ENCODE data around the gene KRT86. TPM values are rescaled to one million over a fixed set of nuclear protein-coding genes. Genes with fewer than 3 reads are reported as not detected.

KRT86 gene
- total and polyA plus RNA-seq, 9 of the 15 experiments (the other 6 are each of a cell fraction or from before 2014, with no cell fraction given) = not detected

DNA sequence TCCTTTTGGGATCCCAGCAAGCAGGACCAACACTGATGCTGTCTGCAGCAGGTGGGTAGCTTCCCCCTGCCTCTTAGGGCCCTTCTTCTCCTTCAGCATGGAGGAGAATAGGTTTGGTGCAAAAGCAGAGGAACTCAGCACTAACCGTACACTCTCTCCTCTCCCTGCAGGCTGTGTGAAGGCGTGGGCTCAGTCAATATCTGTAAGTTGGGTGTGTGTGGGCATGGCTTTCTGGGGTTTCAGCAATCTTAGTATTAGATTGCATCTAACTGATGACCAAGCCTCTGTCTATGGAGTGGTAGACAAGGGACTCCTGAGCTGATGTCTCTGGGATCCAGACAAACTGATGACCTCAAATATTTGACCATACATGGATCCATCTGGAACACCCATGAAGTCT lies 78.5 kb downstream of the KRT86 start:
- FAIRE-seq = no peak
- POLR2A ChIA-PET = interaction anchor here (0.6 to 1.2 kb wide), 2 partner anchors 11 to 165 kb away, joined by 3 read pairs; no protein-coding TSS in a partner anchor
- BruUV-seq (replicated peaks) = no TSS peak
- TF ChIP-seq, protein P1, sequence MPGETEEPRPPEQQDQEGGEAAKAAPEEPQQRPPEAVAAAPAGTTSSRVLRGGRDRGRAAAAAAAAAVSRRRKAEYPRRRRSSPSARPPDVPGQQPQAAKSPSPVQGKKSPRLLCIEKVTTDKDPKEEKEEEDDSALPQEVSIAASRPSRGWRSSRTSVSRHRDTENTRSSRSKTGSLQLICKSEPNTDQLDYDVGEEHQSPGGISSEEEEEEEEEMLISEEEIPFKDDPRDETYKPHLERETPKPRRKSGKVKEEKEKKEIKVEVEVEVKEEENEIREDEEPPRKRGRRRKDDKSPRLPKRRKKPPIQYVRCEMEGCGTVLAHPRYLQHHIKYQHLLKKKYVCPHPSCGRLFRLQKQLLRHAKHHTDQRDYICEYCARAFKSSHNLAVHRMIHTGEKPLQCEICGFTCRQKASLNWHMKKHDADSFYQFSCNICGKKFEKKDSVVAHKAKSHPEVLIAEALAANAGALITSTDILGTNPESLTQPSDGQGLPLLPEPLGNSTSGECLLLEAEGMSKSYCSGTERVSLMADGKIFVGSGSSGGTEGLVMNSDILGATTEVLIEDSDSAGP (CRISPR knock-in tag; IDR thresholded peaks at IDR 0.05) = no peak
- TF ChIP-seq ZC3H4 (CRISPR knock-in tag; IDR thresholded peaks at IDR 0.05; ENCODE audit: borderline replicate concordance) = no peak
- TF ChIP-seq RHOXF2B (CRISPR knock-in tag; conservative IDR thresholded peaks at IDR 0.05) = no peak
- no peak for TF ChIP-seq RNF2 (IDR thresholded peaks at IDR 0.05)
- TF ChIP-seq FIP1L1 (IDR thresholded peaks at IDR 0.05; ENCODE audit: low read depth, low read length, poor library complexity, severe bottlenecking) = no peak
- TF ChIP-seq, protein P2, sequence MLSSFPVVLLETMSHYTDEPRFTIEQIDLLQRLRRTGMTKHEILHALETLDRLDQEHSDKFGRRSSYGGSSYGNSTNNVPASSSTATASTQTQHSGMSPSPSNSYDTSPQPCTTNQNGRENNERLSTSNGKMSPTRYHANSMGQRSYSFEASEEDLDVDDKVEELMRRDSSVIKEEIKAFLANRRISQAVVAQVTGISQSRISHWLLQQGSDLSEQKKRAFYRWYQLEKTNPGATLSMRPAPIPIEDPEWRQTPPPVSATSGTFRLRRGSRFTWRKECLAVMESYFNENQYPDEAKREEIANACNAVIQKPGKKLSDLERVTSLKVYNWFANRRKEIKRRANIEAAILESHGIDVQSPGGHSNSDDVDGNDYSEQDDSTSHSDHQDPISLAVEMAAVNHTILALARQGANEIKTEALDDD (IDR thresholded peaks at IDR 0.05) = no peak
- TF ChIP-seq SRSF3 (IDR thresholded peaks at IDR 0.05; ENCODE audit: insufficient read depth, low read length) = no peak
- no peak for TF ChIP-seq MITF (IDR thresholded peaks at IDR 0.05)
- TF ChIP-seq, protein P3, sequence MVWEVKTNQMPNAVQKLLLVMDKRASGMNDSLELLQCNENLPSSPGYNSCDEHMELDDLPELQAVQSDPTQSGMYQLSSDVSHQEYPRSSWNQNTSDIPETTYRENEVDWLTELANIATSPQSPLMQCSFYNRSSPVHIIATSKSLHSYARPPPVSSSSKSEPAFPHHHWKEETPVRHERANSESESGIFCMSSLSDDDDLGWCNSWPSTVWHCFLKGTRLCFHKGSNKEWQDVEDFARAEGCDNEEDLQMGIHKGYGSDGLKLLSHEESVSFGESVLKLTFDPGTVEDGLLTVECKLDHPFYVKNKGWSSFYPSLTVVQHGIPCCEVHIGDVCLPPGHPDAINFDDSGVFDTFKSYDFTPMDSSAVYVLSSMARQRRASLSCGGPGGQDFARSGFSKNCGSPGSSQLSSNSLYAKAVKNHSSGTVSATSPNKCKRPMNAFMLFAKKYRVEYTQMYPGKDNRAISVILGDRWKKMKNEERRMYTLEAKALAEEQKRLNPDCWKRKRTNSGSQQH (CRISPR knock-in tag; IDR thresholded peaks at IDR 0.05) = no peak
- TF ChIP-seq SPI1 (IDR thresholded peaks at IDR 0.05; ENCODE audit: borderline replicate concordance, low read depth, low read length) = no peak
- no peak for TF ChIP-seq TRIM24 (IDR thresholded peaks at IDR 0.05)
- TF ChIP-seq, protein P4, sequence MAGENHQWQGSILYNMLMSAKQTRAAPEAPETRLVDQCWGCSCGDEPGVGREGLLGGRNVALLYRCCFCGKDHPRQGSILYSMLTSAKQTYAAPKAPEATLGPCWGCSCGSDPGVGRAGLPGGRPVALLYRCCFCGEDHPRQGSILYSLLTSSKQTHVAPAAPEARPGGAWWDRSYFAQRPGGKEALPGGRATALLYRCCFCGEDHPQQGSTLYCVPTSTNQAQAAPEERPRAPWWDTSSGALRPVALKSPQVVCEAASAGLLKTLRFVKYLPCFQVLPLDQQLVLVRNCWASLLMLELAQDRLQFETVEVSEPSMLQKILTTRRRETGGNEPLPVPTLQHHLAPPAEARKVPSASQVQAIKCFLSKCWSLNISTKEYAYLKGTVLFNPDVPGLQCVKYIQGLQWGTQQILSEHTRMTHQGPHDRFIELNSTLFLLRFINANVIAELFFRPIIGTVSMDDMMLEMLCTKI (IDR thresholded peaks at IDR 0.05; ENCODE audit: partially characterized antibody) = no peak
- no peak for TF ChIP-seq ZNF253 (CRISPR knock-in tag; conservative IDR thresholded peaks at IDR 0.05)
- no peak for TF ChIP-seq PATZ1 (CRISPR knock-in tag; IDR thresholded peaks at IDR 0.05; ENCODE audit: borderline replicate concordance)
- no peak for TF ChIP-seq PHTF2 (CRISPR knock-in tag; IDR thresholded peaks at IDR 0.05)

More for the DNA sequence above, 78.5 kb downstream of the KRT86 start:
- Histone ChIP-seq H3K36me3 (ENCODE audit: control insufficient read depth, insufficient read depth, low read length) (no peaks in the 10 kb centered on the region), H3K27ac (ENCODE audit: extremely low read depth, low read depth, low read length) (no peak overlapping the region), H3K9ac (ENCODE audit: insufficient read depth in 1 of 2, low read depth in 2 of 2, low read length in 2 of 2) (no peak overlapping the region), H3K27me3 (ENCODE audit: control insufficient read depth in 2 of 2, insufficient read depth in 2 of 2, low read length in 2 of 2) (peaks cover 6 to 53% of the 10 kb centered on the region in 2 experiments; a peak in 4 of 5 replicates), H2AFZ (ENCODE audit: low read depth, low read length) (no peak overlapping the region), H4K20me1 (replicated peaks; ENCODE audit: control insufficient read depth, insufficient read depth, low read length) (0 out of 2 replicates have a peak, but pooled peaks cover 3% of the 10 kb centered on the region), H3K4me1 (replicated peaks in 1 of 2; ENCODE audit: control insufficient read depth in 2 of 2, insufficient read depth in 2 of 2, low read length in 2 of 2) (no peaks in the 10 kb centered on the region), H3K79me2 (ENCODE audit: control insufficient read depth, insufficient read depth, low read length) (no peaks in the 10 kb centered on the region), H3K9me1 (ENCODE audit: control insufficient read depth, insufficient read depth, low read length) (peaks cover 3% of the 10 kb centered on the region), H3K9me3 (replicated peaks; ENCODE audit: control insufficient read depth, insufficient read depth, low read depth, low read length) (no peaks in the 10 kb centered on the region), H3K4me2 (ENCODE audit: insufficient read depth, low read length) (no peak overlapping the region), H3K4me3 (no peak overlapping the region)
- CTCF ChIA-PET (ENCODE audit: low intra/inter-chr PET ratio) = no interaction called here
- no peak for DNase-seq (ENCODE audit: extremely low read depth in 1 of 4, low spot score in 3 of 4)
- 0% methylated on average over 2 of the region's 2 CpGs for WGBS (ENCODE audit: insufficient coverage, low coverage, missing lambda C conversion rate)
- ATAC-seq = no peak
- in situ Hi-C loops (cut with MboI) = no loop called here
- intact Hi-C loops (cut with micrococcal nuclease) = no loop called here
